Nucleus accumbens (tissue), 56 donors: Measurements from ENCODE around the gene ANKRD13A.
"Not testable (repeated sequence)": the region's sequence is repeated elsewhere in the genome, so short reads cannot be mapped to it uniquely, and the experiment has no call there.

Experiments used
- DNase-seq, 56 donors: peaks; one replicate each; lab custom pipeline; 2025; lab: John Stamatoyannopoulos, UW

ANKRD13A gene

GRCh38 chr12:110046451-110047187, 47.4 kb downstream of the ANKRD13A start:
- DNase-seq: no peak

GRCh38 chr12:110047297-110047940, 48.2 kb downstream of the ANKRD13A start:
- no peak for DNase-seq

- DNase-seq: peak; percentile 34 to 97 (median 89)
These were observed 49.2 kb downstream of the ANKRD13A start, which contains the start of gene C12orf76 for GRCh38 chr12:110048242-110049027. TSS of gene C12orf76 (minus strand) at chr12:110048522. CDS start at chr12:110048495, 27 bp downstream.

GRCh38 chr12:110049034-110049433, 49.8 kb downstream of the ANKRD13A start:
- peak in 1 of 56 donors; percentile 10 for DNase-seq

GRCh38 chr12:110049666-110050065, 50.4 kb downstream of the ANKRD13A start:
- not testable (repeated sequence) for DNase-seq

- no peak for DNase-seq
These were observed 51.7 kb downstream of the ANKRD13A start for GRCh38 chr12:110050927-110051326.

GRCh38 chr12:110055375-110056352, 56.4 kb downstream of the ANKRD13A start:
- peak in 17 of 56 donors; percentile 6 to 69 (median 31) for DNase-seq

- DNase-seq: not testable (repeated sequence)
These were observed 57.4 kb downstream of the ANKRD13A start for GRCh38 chr12:110056643-110057042.

- no peak for DNase-seq
These were observed 59.8 kb downstream of the ANKRD13A start for GRCh38 chr12:110058875-110059615.

GRCh38 chr12:110059651-110060000, 60.4 kb downstream of the ANKRD13A start:
- no peak for DNase-seq

- DNase-seq: no peak
These were observed 63.0 kb downstream of the ANKRD13A start for GRCh38 chr12:110062241-110062640.

GRCh38 chr12:110065540-110065939, 66.3 kb downstream of the ANKRD13A start:
- DNase-seq: no peak

GRCh38 chr12:110067531-110067930, 68.3 kb downstream of the ANKRD13A start:
- no peak for DNase-seq

GRCh38 chr12:110068115-110068514, 68.9 kb downstream of the ANKRD13A start:
- DNase-seq: not testable (repeated sequence)

GRCh38 chr12:110068654-110069053, 69.4 kb downstream of the ANKRD13A start:
- DNase-seq: no peak

- DNase-seq: no peak
These were observed 72.3 kb downstream of the ANKRD13A start for GRCh38 chr12:110071504-110071903.

- DNase-seq: no peak
These were observed 72.7 kb downstream of the ANKRD13A start for GRCh38 chr12:110071967-110072366.

- peak in 1 of 56 donors; percentile 47 for DNase-seq
These were observed 73.4 kb downstream of the ANKRD13A start for GRCh38 chr12:110072636-110073035.
